OCI-LY3 (cell line): ENCODE results near the gene ABLIM2.

ENCODE experiments used
- CTCF ChIP-seq: fragments of 200-600, 300-600 bp; sonication (generic); IDR thresholded peaks from 2 replicates; pipeline ENCODE4 v1.5.1; 2014; ENCODE audit warnings: antibody characterized with exemption, low read length, low read depth
- EZH2phosphoT487 ChIP-seq: fragments of 200-600 bp; shearing (Covaris generic); IDR thresholded peaks from 2 replicates; pipeline ENCODE4 v1.6.1; 2018; ENCODE audit warnings: antibody characterized with exemption, mixed run types, low read depth

DNA sequence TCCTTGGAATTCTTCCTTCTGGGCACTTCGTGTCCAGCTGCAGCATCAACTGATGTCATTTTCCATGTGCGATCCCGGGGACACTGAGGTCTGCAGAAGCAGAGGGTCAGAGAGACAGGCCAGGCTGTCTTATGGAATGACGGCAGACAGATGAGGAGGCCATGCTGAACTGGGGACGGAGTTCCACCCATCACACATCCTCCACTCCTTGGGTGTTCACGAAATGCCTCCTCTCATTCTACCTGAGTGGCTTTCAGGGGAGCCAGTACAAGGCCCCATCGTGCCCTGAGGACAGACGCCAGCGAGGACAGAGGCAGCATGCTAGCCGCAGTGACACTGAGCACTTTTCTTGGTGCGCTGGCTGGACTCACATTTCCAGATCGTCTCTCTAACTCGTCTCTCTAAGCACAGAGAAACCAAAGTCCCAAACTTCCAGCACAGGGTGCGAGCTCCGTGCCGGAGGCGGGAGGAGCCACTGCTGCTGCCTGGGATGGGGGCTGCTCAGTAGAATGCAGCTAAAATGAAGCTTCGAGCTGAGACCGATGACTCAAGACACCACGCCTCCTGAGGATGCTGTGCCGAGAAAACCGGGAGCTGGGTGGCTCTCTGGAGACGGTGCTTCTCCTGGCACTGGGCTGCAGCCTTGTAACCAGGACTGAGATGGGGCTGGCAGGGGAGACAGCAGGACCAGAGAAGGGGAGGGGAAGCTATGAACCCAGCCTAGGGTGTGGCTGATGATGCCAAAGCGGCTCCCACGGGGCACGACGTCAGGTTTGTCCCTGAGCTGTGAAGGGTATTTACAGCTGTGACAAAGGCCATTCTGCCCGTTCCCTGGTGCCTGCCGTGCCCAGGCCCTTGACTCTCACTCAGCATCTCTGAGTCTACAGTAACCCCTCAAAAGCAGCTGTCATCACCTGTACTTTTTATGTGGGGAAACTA is 8.2 kb downstream of the ABLIM2 start:
- TF ChIP-seq CTCF (no peak), EZH2phosphoT487 (no peak)
